NCI-H460 (cell line): ENCODE measurements around the gene POLR1E. TPM values are rescaled to one million over a fixed set of nuclear protein-coding genes. Genes with fewer than 3 reads are reported as not detected.
"Not testable (repeated sequence)": the region's sequence is repeated elsewhere in the genome, so short reads cannot be mapped to it uniquely, and the experiment has no call there.

Experiments used
- DNase-seq: peaks from one replicate; pipeline ENCODE4 v3.0.0-alpha.2; 2016; ENCODE audit warnings: low read depth; ENCODE audit errors: extremely low read depth
- total RNA-seq: library from RNA; depleted of rRNA; stranded (reverse); fragments of >200 nt; shearing (Covaris generic); gene quantifications from 2 replicates; pipeline ENCODE4 v1.2.3, GENCODE V29; 2014

POLR1E gene
- total RNA-seq, 1 experiment from 2014 or later, result 38.7 TPM

DNA sequence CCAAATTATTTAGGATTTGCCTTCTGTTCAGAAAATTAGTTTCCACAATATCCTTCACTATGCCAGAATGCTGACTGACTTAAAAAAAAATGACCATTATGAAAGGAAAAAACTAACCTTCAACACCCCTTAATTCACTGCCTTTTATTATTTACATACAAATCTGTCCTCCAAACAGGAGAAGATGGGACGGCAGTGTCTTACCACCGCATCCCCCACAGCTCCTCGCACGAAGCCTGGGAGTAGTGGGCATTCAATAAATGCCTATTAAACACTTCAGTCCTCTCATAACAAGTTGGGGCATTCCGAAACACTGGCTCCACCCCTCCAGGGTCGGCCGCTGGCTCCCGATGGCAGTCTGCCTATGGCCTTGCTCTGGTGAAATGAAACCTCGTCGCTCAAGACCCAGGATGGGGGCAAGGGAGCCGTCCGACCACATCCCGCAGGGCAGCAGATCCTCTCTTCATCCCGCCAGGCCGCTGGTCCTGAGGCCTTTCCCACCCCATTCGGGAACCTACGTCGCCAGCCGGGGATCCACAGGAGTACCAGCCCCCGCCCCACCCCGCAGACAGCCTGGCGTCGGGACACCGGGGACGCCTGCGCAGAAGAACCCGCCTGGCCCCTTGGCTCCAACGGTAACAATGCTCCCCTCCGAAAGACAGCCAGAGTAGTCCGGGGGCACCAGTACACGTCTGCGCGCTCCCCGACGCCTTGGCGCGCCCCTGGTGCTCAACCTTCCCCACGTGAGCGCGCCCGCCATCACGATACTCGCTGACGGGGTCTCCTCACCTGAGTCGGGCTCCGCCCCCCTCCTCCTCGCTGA, 21.1 kb upstream of the POLR1E start:
- DNase-seq, result peak; percentile 32

GRCh38 chr9:37465249-37466036, 20.3 kb upstream of the POLR1E start, which contains the start of gene ZBTB5:
ZBTB5 (minus strand) TSS chr9:37465450; CDS start chr9:37442551, 22,899 bp downstream.
- peak; percentile 98 for DNase-seq

DNA sequence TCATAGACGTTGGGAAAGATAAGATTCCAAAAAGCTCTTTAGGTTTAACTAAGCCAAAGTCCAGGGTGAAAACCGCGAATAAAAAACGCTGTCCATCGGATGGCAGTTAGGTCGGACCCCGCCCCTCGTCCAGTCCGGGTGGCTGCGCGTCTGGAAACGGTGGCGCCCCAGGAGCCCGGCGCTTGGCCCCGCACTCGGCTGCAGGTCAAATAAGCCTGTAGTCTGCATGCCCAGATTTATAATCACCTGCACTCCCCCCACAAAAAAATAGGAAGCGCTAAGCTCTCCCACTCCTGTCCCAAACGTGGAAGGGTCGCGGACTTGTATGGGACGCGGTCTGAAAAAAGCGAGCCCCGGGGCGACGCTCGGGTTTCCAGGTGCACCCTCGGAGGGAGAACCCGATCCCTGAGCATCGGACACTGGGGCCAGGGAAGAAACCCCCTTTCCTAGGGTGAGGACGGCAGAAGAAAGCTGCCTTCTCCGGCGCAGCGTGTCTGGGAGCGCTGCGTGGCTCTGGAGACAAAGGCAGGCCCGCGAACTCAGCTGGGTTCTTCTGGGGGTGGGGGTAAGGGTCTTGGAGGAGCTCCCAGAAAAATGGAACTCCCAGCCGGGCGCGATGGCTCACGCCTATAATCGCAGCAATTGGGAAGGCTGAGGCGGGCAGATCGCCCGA, 19.6 kb upstream of the POLR1E start:
- peak; percentile 80 for DNase-seq

- DNase-seq, result not testable (repeated sequence)
Measured at GRCh38 chr9:37467530-37467929, 18.2 kb upstream of the POLR1E start.

GRCh38 chr9:37468620-37469019, 17.1 kb upstream of the POLR1E start:
- DNase-seq, result no peak

GRCh38 chr9:37471942-37472684, 13.6 kb upstream of the POLR1E start:
- peak; percentile 83 for DNase-seq

DNA sequence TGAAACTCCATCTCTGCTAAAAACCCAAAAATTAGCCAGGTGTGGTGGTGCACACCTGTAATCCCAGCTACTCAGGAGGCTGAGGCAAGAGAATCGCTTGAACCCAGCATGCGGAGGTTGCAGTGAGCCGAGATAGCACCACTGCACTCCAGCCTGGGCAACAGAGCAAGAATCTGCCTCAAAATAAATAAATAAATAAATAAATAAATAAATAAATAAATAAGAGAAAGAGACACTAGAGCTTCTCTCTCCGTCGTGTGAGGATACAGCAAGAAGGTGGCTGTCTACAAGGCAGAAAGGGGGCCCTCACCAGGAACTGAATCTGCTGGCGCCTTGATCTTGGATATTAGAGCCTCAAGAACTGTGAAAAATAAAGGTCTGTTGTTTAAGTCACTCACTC, 11.8 kb upstream of the POLR1E start:
- not testable (repeated sequence) for DNase-seq

- DNase-seq, result no peak
Measured at GRCh38 chr9:37474438-37474837, 11.3 kb upstream of the POLR1E start.

- DNase-seq, result no peak
Measured at GRCh38 chr9:37476930-37477329, 8.8 kb upstream of the POLR1E start.

DNA sequence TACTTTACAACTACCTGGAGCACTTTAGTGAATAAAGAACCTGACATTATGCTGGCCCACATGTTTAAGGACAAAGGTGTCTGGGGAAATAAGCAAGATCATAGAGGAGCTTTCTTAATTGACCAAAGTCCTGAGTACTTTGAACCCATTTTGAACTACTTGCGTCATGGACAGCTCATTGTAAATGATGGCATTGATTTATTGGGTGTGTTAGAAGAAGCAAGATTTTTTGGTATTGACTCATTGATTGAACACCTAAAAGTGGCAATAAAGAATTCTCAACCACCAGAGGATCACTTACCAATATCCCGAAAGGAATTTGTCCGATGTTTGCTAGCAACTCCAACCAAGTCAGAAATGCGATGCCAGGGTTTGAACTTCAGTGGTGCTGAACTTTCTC, 8.3 kb upstream of the POLR1E start:
- not testable (repeated sequence) for DNase-seq

DNA sequence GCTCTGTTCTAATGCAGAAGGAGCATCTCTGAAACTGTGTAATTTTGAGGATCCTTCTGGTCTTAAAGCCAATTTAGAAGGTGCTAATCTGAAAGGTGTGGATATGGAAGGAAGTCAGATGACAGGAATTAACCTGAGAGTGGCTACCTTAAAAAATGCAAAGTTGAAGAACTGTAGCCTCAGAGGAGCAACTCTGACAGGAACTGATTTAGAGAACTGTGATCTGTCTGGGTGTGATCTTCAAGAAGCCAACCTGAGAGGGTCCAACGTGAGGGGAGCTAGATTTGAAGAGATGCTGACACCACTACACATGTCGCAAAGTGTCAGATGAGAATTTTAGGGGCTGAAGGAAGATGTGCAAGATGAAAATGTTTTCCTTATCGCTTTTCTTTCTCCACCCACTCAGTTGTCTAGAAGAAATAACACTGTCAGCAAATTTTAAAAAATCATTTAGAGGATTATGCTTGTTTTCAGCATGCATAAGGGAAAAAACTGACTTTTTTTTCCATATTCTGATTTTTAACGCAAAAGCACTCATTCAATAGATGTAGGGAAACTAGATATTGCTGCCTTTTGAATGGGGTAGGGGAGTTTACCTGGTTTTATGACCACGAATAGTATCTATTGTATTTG, 7.6 kb upstream of the POLR1E start:
- not testable (repeated sequence) for DNase-seq

GRCh38 chr9:37480759-37481158, 5.0 kb upstream of the POLR1E start:
- no peak for DNase-seq

- no peak for DNase-seq
Measured at GRCh38 chr9:37486256-37486615, 488 bp downstream of the POLR1E start.

GRCh38 chr9:37486616-37487548, 1.1 kb downstream of the POLR1E start:
- no peak for DNase-seq

DNA sequence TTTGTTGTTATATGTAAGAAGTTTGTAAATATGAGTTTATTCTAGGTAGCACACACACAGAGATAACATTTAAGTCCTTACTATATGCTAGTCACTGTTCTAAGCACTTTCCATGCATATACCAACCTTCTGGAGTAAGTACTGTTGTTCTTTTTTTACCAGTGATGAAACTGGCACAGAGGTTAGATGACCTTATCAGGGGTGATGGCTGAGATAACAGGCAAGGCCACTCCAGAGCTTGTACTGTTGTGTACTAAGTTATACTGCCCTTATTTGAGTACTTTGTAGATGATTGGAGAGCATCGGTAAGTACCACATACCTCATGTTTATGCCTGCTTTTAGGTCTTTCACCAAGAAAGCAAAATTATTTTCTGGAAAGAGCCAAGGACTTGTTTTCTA, 6.2 kb downstream of the POLR1E start:
- DNase-seq, result no peak

DNA sequence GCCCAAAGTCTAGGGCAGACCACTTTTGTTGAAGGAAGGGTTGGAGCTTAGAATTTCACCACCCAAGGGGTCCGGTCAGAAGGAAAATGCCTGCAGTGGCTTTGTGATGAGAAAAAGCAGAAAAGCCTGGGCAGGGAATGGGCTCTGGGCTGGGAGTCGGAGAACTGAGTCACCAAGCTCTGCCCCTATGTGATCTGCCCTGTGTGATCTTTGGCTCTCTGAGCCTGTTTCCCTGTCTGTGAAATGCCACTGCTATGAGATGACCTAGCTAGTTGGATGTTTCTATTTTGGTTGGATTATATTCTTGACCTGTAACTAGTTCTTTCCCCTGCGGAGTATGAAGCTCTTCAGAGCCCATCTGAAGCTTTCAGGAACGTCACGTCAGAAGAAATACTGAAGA, 9.8 kb downstream of the POLR1E start:
- DNase-seq, result no peak

DNA sequence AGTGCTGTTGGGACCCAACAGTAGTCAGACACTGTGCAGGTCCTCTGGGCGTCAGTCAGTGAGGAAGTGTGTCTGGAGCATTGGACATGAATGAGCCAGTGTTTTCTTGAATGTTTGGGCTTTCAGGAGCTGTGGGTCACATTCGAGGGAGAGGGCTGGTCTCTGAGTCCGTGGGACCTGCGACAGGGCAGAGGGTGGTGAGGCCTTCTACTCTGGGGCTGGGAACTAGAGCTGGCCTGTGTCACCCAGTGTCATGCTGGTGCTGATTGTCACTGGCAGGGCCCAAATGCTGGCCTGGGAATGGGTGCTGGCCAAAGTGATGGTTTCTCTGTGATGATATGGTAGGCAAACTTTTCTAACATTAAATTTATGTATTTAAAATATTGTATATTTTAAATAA, 10.3 kb downstream of the POLR1E start:
- no peak for DNase-seq

GRCh38 chr9:37497320-37497719, 11.6 kb downstream of the POLR1E start:
- no peak for DNase-seq

GRCh38 chr9:37498457-37498856, 12.7 kb downstream of the POLR1E start:
- no peak for DNase-seq
